HEK293 (cell line): ENCODE data around the gene RNF34.
A peak's percentile ranks its signal among the peaks of the same experiment; 100 is the strongest.

Source experiments
- BCL11B ChIP-seq: fragments of 450-650 bp; formaldehyde crosslinking; IDR thresholded peaks from 2 replicates; pipeline ENCODE4 v1.5.1; 2016; ENCODE audit warnings: low read depth, missing biosample characterization, missing genetic modification characterization
- EGR2 ChIP-seq: fragments of 450-650 bp; formaldehyde crosslinking; IDR thresholded peaks from 2 replicates; pipeline ENCODE4 v1.5.1; 2016; ENCODE audit warnings: low read depth, missing biosample characterization, missing genetic modification characterization
- KLF16 ChIP-seq: fragments of 450-650 bp; formaldehyde crosslinking; IDR thresholded peaks from 2 replicates; pipeline ENCODE4 v1.5.1; 2017; ENCODE audit warnings: missing biosample characterization, missing genetic modification characterization
- KLF7 ChIP-seq: fragments of 450-650 bp; formaldehyde crosslinking; IDR thresholded peaks from 2 replicates; pipeline ENCODE4 v1.5.1; 2016; ENCODE audit warnings: missing biosample characterization, missing genetic modification characterization, borderline replicate concordance
- REPIN1 ChIP-seq: fragments of 450-650 bp; formaldehyde crosslinking; IDR thresholded peaks from 2 replicates; pipeline ENCODE4 v1.5.1; 2017; ENCODE audit warnings: missing biosample characterization, missing genetic modification characterization, low read depth
- SALL2 ChIP-seq: fragments of 450-650 bp; formaldehyde crosslinking; IDR thresholded peaks from 2 replicates; pipeline ENCODE4 v1.5.0; 2017; ENCODE audit warnings: missing biosample characterization, mild to moderate bottlenecking, missing genetic modification characterization, borderline replicate concordance
- SP2 ChIP-seq: fragments of 450-650 bp; formaldehyde crosslinking; IDR thresholded peaks from 2 replicates; pipeline ENCODE4 v1.5.1; 2016; ENCODE audit warnings: missing biosample characterization, missing genetic modification characterization
- SP3 ChIP-seq: fragments of 450-650 bp; formaldehyde crosslinking; IDR thresholded peaks from 2 replicates; pipeline ENCODE4 v1.5.1; 2016; ENCODE audit warnings: missing biosample characterization, missing genetic modification characterization
- ZBTB17 ChIP-seq: fragments of 450-650 bp; formaldehyde crosslinking; IDR thresholded peaks from 2 replicates; pipeline ENCODE4 v1.5.1; 2016; ENCODE audit warnings: missing biosample characterization, missing genetic modification characterization
- ZBTB26 ChIP-seq: fragments of 450-650 bp; formaldehyde crosslinking; optimal IDR thresholded peaks from 2 replicates; pipeline ENCODE3; 2016; ENCODE audit warnings: missing biosample characterization, mild to moderate bottlenecking, missing genetic modification characterization
- ZBTB8A ChIP-seq: fragments of 450-650 bp; formaldehyde crosslinking; IDR thresholded peaks from 2 replicates; pipeline ENCODE4 v1.5.1; 2016; ENCODE audit warnings: missing biosample characterization, missing genetic modification characterization
- ZFP69B ChIP-seq: fragments of 450-650 bp; formaldehyde crosslinking; IDR thresholded peaks from 2 replicates; pipeline ENCODE4 v1.5.1; 2016; ENCODE audit warnings: missing biosample characterization, missing genetic modification characterization
- ZNF138 ChIP-seq: fragments of 450-650 bp; formaldehyde crosslinking; IDR thresholded peaks from 2 replicates; pipeline ENCODE4 v1.5.1; 2016; ENCODE audit warnings: missing biosample characterization, missing genetic modification characterization, borderline replicate concordance
- ZNF140 ChIP-seq: fragments of 450-650 bp; formaldehyde crosslinking; IDR thresholded peaks from 2 replicates; pipeline ENCODE4 v1.5.1; 2016; ENCODE audit warnings: missing biosample characterization, missing genetic modification characterization
- ZNF155 ChIP-seq: fragments of 450-650 bp; formaldehyde crosslinking; IDR thresholded peaks from 2 replicates; pipeline ENCODE4 v1.5.1; 2016; ENCODE audit warnings: missing biosample characterization, missing genetic modification characterization
- ZNF18 ChIP-seq: fragments of 450-650 bp; formaldehyde crosslinking; IDR thresholded peaks from 2 replicates; pipeline ENCODE4 v1.5.1; 2016; ENCODE audit warnings: missing biosample characterization, missing genetic modification characterization
- ZNF239 ChIP-seq: fragments of 450-650 bp; formaldehyde crosslinking; IDR thresholded peaks from 2 replicates; pipeline ENCODE4 v1.5.1; 2016; ENCODE audit warnings: missing biosample characterization, missing genetic modification characterization
- ZNF26 ChIP-seq: fragments of 450-650 bp; formaldehyde crosslinking; IDR thresholded peaks from 2 replicates; pipeline ENCODE4 v1.5.1; 2016; ENCODE audit warnings: missing biosample characterization, missing genetic modification characterization
- ZNF266 ChIP-seq: fragments of 450-650 bp; formaldehyde crosslinking; IDR thresholded peaks from 2 replicates; pipeline ENCODE4 v1.5.1; 2016; ENCODE audit warnings: missing biosample characterization, missing genetic modification characterization, low read depth
- ZNF311 ChIP-seq: fragments of 450-650 bp; formaldehyde crosslinking; IDR thresholded peaks from 2 replicates; pipeline ENCODE4 v1.5.1; 2017; ENCODE audit warnings: missing biosample characterization, missing genetic modification characterization, borderline replicate concordance
- ZNF335 ChIP-seq: fragments of 450-650 bp; formaldehyde crosslinking; conservative IDR thresholded peaks from 2 replicates; pipeline ENCODE4 v1.5.1; 2016; ENCODE audit warnings: missing biosample characterization, missing genetic modification characterization
- ZNF350 ChIP-seq: fragments of 450-650 bp; formaldehyde crosslinking; IDR thresholded peaks from 2 replicates; pipeline ENCODE4 v1.5.0; 2017; ENCODE audit warnings: missing biosample characterization, mild to moderate bottlenecking, missing genetic modification characterization
- ZNF473 ChIP-seq: fragments of 450-650 bp; formaldehyde crosslinking; IDR thresholded peaks from 2 replicates; pipeline ENCODE4 v1.5.1; 2017; ENCODE audit warnings: missing biosample characterization, missing genetic modification characterization
- ZNF521 ChIP-seq: fragments of 450-650 bp; formaldehyde crosslinking; IDR thresholded peaks from 2 replicates; pipeline ENCODE4 v1.5.1; 2017; ENCODE audit warnings: missing biosample characterization, mild to moderate bottlenecking, missing genetic modification characterization
- ZNF555 ChIP-seq: fragments of 450-650 bp; formaldehyde crosslinking; conservative IDR thresholded peaks from 2 replicates; pipeline ENCODE4 v1.5.1; 2017; ENCODE audit warnings: missing biosample characterization, mild to moderate bottlenecking, missing genetic modification characterization, inconsistent platforms
- ZNF600 ChIP-seq: fragments of 450-650 bp; formaldehyde crosslinking; IDR thresholded peaks from 2 replicates; pipeline ENCODE4 v1.5.1; 2016; ENCODE audit warnings: missing biosample characterization, missing genetic modification characterization
- ZNF624 ChIP-seq: fragments of 450-650 bp; formaldehyde crosslinking; IDR thresholded peaks from 2 replicates; pipeline ENCODE4 v1.5.1; 2017; ENCODE audit warnings: missing biosample characterization, missing genetic modification characterization
- ZNF645 ChIP-seq: fragments of 450-650 bp; formaldehyde crosslinking; IDR thresholded peaks from 2 replicates; pipeline ENCODE4; 2016; ENCODE audit warnings: missing biosample characterization, missing genetic modification characterization
- ZNF660 ChIP-seq: fragments of 450-650 bp; IDR thresholded peaks from 2 replicates; pipeline ENCODE4 v1.5.1; 2018; ENCODE audit warnings: missing biosample characterization, mild to moderate bottlenecking, missing genetic modification characterization
- ZNF664 ChIP-seq: fragments of 450-650 bp; formaldehyde crosslinking; IDR thresholded peaks from 2 replicates; pipeline ENCODE4 v1.5.1; 2016; ENCODE audit warnings: missing biosample characterization, missing genetic modification characterization
- ZNF704 ChIP-seq: fragments of 450-650 bp; formaldehyde crosslinking; IDR thresholded peaks from 2 replicates; pipeline ENCODE4 v1.5.1; 2016; ENCODE audit warnings: missing biosample characterization, missing genetic modification characterization
- ZNF747 ChIP-seq: fragments of 450-650 bp; formaldehyde crosslinking; IDR thresholded peaks from 2 replicates; pipeline ENCODE4 v1.5.1; 2016; ENCODE audit warnings: missing biosample characterization, missing genetic modification characterization
- ZNF837 ChIP-seq: fragments of 450-650 bp; formaldehyde crosslinking; IDR thresholded peaks from 2 replicates; pipeline ENCODE4 v1.5.1; 2016; ENCODE audit warnings: missing biosample characterization, missing genetic modification characterization
- ZNF843 ChIP-seq: fragments of 450-650 bp; formaldehyde crosslinking; IDR thresholded peaks from 2 replicates; pipeline ENCODE4 v1.5.1; 2016; ENCODE audit warnings: missing biosample characterization, missing genetic modification characterization

Gene RNF34

GRCh38 chr12:121399391-121400331 lies at the start of gene RNF34 (continued):
- peak; percentile 98 for TF ChIP-seq KLF7
- TF ChIP-seq ZNF138, result no peak
- no peak for TF ChIP-seq ZNF837
- peak; percentile 85 for TF ChIP-seq ZNF335 (tag by site-specific recombination)
- TF ChIP-seq ZFP69B (tag by site-specific recombination), result no peak
- TF ChIP-seq ZNF843 (tag by site-specific recombination), result peak; percentile 30; the same call in 1 of the 2 replicates
- TF ChIP-seq EGR2, result no peak
- no peak for TF ChIP-seq ZNF311 (tag by site-specific recombination)
- no peak for TF ChIP-seq ZNF747 (tag by site-specific recombination)
- TF ChIP-seq ZNF624 (tag by site-specific recombination), result no peak
- TF ChIP-seq ZNF350 (tag by site-specific recombination), result no peak
- no peak for TF ChIP-seq ZNF155
- no peak for TF ChIP-seq ZNF645
- TF ChIP-seq ZNF140, result no peak
- TF ChIP-seq ZNF473 (tag by site-specific recombination), result no peak
- peak; percentile 93 for TF ChIP-seq ZNF600
- TF ChIP-seq SALL2, result no peak
- TF ChIP-seq SP2, result peak; percentile 99
- no peak for TF ChIP-seq ZNF26 (tag by site-specific recombination)
- TF ChIP-seq ZBTB26 (tag by site-specific recombination), result peak; percentile 92
- TF ChIP-seq BCL11B, result peak; percentile 62; the same call in 1 of the 2 replicates
- TF ChIP-seq ZNF664 (tag by site-specific recombination), result no peak
- TF ChIP-seq ZBTB8A (tag by site-specific recombination), result peak; percentile 50; the same call in 1 of the 2 replicates
- TF ChIP-seq ZNF521 (tag by site-specific recombination), result no peak
- no peak for TF ChIP-seq ZNF555 (tag by site-specific recombination)
- 0 out of 2 replicates have a peak, but pooled peaks have one; percentile 36 for TF ChIP-seq REPIN1
- TF ChIP-seq ZBTB17 (tag by site-specific recombination), result peak; percentile 95
- TF ChIP-seq ZNF18 (tag by site-specific recombination), result no peak
- TF ChIP-seq KLF16 (tag by site-specific recombination), result peak; percentile 65; the same call in 1 of the 2 replicates
- TF ChIP-seq ZNF239 (tag by site-specific recombination), result no peak
- TF ChIP-seq ZNF660, result peak; percentile 68; the same call in 1 of the 2 replicates
- TF ChIP-seq ZNF266 (tag by site-specific recombination), result no peak
- TF ChIP-seq SP3 (tag by site-specific recombination), result peak; percentile 99
- no peak for TF ChIP-seq ZNF704
